GM19455 (cell line): ENCODE data around the gene COMMD4.
"Not testable (repeated sequence)": the region's sequence is repeated elsewhere in the genome, so short reads cannot be mapped to it uniquely, and the experiment has no call there.

ENCODE experiments used
- ATAC-seq: cut with Tn5 transposase; IDR thresholded peaks from one replicate; pipeline ENCODE4 v1.9.1; 2021; ENCODE audit not compliant: unreplicated experiment

COMMD4 gene

DNA sequence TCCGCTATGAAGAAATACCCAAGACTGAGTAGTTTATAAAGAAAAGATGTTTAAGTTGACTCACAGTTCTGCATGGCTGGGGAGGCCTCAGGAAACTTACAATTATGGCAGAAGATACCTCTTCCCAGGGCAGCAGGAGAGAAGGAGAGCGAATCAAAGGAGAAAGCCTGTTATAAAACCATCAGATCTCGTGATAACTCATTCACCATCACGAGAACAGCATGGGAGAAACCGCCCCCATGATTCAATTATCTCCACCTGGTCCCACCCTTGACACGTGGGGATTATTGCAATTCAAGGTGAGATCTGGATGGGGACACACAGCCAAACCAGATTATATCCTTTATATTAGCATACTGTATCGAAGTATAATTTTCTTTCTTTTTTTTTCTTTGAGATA, 3.8 kb upstream of the COMMD4 start:
- ATAC-seq = not testable (repeated sequence)

DNA sequence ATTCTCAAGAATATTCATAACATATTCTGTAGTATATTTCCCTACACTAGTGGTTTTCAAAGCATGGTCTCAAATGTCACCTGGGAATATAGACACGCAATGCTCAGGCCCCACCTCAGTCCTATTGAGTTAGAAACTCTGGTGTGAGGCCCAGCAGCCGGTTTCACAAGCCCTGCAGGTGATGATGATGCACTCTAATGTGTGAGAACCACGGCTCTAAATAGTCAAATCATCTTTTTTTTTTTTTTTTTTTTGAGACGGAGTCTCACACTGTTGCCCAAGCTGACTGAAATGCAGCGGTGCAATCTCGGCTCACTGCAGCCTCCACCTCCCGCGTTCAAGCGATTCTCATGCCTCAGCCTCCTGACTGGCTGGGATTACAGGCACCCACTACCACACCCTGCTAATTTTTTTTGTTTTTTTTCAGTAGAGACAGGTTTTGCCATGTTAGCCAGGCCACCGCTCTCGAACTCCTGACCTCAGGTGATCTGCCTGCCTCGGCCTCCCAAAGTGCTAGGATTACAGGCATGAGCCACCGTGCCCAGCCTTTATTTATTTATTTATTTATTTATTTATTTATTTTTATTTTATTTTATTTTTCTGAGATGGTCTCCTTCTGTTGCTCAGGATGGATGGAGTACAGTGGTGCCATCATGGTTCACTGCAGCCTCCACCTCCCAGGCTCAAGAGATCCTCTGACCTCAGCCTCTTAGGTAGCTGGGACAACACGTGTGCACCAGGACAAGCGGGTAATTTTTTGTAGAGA, 2.0 kb upstream of the COMMD4 start:
- ATAC-seq = not testable (repeated sequence)

GRCh38 chr15:75335313-75335704, 554 bp upstream of the COMMD4 start:
- no peak for ATAC-seq

GRCh38 chr15:75338661-75339240, 2.9 kb downstream of the COMMD4 start:
- ATAC-seq = no peak

- no peak for ATAC-seq
Observed at GRCh38 chr15:75339531-75340240, 3.8 kb downstream of the COMMD4 start.

GRCh38 chr15:75342221-75342620, 6.4 kb downstream of the COMMD4 start:
- no peak for ATAC-seq

GRCh38 chr15:75343953-75344352, 8.1 kb downstream of the COMMD4 start:
- not testable (repeated sequence) for ATAC-seq

DNA sequence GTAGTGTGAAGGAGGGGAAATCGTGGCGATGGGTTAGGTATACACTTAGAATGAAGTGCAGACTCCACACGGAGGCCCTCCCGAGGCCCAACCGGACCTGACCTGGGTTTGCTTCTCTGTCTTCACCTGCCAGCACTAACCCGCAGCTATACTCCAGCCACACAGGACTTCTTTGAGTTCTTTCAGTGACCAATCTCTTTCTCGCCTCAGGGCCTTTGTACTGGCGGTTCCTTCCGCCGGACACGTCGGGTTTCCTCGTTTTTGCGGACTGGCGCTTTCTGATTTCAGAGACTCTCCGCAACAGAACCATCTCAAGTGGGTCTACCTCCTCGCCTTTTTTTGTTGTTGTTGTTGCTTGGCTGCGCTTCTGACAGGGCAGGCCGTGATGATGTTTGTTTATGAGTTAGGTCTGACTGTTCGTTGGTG, 10.9 kb downstream of the COMMD4 start, which contains the start of gene NEIL1:
TSS of gene NEIL1 (plus strand) at position 244 of the 426 bp plus-strand sequence. CDS start 1,867 bp downstream, outside the sequence.
- ATAC-seq = no peak

DNA sequence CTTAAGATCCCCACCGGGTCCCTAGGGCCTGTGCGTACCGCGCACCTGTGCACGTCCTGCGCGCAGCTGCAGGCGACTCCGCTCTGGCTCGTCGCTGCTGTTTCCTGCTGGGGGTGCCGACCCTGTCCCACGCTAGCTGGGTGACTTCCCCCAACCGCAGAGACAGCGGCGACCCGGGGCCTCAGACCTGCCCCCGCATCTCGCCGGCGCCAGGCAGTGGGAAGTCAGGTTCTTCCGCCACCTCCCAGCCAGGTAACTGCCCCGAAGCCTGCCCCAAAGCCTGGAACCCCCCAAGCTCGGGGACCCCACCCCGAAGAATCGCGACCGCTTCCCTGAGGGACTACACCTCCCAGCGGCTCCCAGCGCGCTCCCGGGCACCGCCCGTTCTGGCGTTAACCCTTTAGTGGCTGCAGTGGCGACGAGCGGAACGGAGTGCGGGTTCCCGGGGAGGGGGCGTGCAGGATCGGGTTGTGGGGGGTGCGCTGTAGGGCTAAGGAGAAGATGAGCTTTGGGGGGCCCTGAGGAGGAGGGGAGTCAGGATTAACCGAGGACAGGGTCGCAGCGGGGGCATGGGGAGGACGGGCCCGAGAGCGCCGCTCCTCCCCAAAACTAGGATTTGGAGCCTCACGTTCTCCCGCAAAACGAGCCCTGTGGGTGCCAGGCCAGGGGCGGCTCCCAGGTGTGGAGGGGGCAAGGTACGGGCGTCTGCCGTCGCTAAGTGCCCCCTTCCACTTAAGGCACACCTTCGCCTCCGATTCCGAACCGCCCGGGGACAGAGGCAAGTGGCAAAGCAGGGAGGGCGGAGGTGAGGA, 11.6 kb downstream of the COMMD4 start:
- ATAC-seq = no peak

GRCh38 chr15:75348034-75348561, 12.2 kb downstream of the COMMD4 start:
- no peak for ATAC-seq

DNA sequence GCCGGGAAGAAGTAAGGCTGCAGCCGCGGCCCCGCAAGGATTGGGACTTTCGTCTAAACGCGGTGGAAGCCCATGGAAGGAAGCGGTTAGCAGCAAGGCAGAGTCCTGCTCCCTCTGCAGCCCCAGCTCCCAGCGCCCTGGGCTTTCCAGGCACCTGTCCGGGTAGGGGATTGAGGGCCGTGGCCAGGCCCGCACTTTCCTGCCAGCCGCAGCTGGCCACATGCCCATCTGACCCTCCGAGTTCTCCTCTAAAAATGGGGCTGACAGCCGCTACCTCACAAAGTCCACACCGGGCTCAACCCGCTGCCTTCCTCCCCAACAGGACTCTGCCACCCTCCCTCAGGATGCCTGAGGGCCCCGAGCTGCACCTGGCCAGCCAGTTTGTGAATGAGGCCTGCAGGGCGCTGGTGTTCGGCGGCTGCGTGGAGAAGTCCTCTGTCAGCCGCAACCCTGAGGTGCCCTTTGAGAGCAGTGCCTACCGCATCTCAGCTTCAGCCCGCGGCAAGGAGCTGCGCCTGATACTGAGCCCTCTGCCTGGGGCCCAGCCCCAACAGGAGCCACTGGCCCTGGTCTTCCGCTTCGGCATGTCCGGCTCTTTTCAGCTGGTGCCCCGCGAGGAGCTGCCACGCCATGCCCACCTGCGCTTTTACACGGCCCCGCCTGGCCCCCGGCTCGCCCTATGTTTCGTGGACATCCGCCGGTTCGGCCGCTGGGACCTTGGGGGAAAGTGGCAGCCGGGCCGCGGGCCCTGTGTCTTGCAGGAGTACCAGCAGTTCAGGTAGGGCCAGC, 12.9 kb downstream of the COMMD4 start:
- no peak for ATAC-seq

- ATAC-seq = not testable (repeated sequence)
Observed at GRCh38 chr15:75349351-75349669, 13.4 kb downstream of the COMMD4 start.

GRCh38 chr15:75349851-75350588, 14.2 kb downstream of the COMMD4 start:
- no peak for ATAC-seq

GRCh38 chr15:75350601-75351361, 14.9 kb downstream of the COMMD4 start:
- ATAC-seq = no peak

- no peak for ATAC-seq
Observed at GRCh38 chr15:75352186-75353080, 16.6 kb downstream of the COMMD4 start.

GRCh38 chr15:75353604-75354003, 17.7 kb downstream of the COMMD4 start:
- ATAC-seq = no peak

GRCh38 chr15:75354454-75354853, 18.6 kb downstream of the COMMD4 start:
- ATAC-seq = no peak

DNA sequence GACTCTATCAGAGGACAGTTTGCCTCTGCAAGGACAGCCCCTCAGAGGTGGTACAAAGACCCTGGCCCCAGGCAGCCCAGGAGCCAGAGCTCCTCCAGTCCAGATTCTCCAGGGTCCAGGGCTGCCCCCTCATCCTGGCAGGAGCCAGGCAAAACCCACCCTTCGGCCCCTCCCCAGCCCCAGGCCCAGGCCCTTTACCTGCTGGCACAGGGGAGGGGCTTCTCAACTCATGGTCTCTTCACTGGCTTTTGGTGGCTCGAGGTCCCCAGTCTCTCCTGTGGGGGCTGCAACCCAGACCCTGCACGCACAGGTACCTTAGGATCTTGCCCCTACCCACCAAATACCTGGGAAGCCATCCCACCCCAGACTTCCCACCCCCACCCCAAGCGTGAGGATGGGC, 19.5 kb downstream of the COMMD4 start:
- ATAC-seq = no peak
